ENCODE data around the gene LRIG1.

LRIG1 gene

GRCh38 chr3:66338927-66339326, 161.9 kb downstream of the LRIG1 start:
- no peak for DNase-seq

- no peak for DNase-seq
Observed at GRCh38 chr3:66336333-66336766, 164.5 kb downstream of the LRIG1 start.

- no peak for DNase-seq
Observed at GRCh38 chr3:66335671-66336070, 165.2 kb downstream of the LRIG1 start.

All from CD4-positive, alpha-beta T cell treated with Interferon gamma for 1 hour (primary cell).